GM11168 (cell line): ENCODE results near the gene MYL6.

Experiments
- in situ Hi-C: fragments of 300-500 bp; cut with MboI; formaldehyde crosslinking; loops from one replicate; pipeline ENCODE4 v1.12.0; 2022; ENCODE audit warnings: low sequenced_read_pairs; ENCODE audit not compliant: unreplicated experiment

The MYL6 gene

GRCh38 chr12:56128670-56129205 lies 29.4 kb upstream of the MYL6 start:
- in situ Hi-C loops = no loop called here

GRCh38 chr12:56129206-56129941 lies 28.8 kb upstream of the MYL6 start:
- in situ Hi-C loops = no loop called here

DNA sequence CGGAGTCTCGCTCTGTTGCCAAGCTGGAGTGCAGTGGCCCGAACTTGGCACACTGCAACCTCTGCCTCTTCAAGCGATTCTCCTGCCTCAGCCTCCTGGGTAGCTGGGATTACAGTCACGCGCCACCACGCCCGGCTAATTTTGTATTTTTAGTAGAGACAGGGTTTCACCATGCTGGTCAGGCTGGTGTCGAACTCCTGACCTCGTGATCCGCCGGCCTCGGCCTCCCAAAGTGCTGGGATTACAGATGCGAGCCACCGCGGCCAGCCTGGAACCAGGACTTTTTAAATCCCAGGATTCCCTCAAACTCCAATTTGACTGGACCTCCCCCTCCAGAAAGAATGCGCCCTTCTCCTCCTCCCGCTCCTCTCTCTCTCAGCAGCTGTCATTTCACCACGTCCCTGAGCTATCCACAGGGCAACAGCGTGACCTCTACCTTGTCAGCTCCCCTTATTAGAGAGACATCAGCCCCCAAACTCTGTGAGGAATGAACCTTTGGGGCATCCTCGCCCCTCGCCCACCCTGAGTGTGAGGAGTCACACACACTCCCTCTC lies 28.1 kb upstream of the MYL6 start:
- in situ Hi-C loops = no loop called here

DNA sequence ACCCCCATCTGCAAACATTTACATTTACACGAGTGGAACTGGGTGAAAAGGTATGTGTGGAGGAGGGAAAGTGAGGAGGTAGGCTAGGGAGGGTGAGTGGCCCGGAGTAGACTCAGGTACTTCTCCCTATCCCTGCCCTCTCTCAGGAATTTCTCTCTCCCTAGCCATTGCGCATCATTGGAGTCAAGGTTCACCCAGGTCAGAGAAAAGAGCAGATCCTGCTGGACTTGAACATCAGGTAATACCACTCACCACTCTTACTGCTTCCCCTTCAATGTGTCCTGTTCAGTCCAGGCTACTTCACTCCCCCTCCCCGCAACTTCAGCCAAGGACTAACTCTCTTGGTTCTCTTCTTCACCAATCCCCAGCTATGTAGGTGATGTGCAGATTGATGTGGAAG lies 27.3 kb upstream of the MYL6 start:
- in situ Hi-C loops = no loop called here

DNA sequence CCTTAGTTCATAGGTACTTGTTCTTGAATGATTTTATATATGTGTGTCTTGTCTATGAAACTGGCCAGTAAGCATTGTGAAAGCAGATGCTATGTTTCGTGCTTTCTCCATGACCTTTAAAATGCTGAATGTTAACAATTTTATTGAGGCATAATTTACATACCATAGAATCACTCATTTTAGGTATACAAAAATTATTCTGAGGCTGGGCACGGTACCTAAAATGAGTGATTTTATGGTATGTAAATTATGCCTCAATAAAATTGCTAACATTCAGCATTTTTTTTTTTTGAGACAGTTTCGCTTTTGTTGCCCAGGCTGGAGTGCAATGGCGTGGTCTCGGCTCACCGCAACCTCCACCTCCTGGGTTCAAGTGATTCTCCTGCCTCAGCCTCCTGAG lies 23.3 kb upstream of the MYL6 start:
- in situ Hi-C loops = no loop called here

- in situ Hi-C loops = no loop called here
These were observed 20.1 kb upstream of the MYL6 start for GRCh38 chr12:56137853-56138571.

GRCh38 chr12:56141946-56142784 lies 16.0 kb upstream of the MYL6 start:
- in situ Hi-C loops = no loop called here

DNA sequence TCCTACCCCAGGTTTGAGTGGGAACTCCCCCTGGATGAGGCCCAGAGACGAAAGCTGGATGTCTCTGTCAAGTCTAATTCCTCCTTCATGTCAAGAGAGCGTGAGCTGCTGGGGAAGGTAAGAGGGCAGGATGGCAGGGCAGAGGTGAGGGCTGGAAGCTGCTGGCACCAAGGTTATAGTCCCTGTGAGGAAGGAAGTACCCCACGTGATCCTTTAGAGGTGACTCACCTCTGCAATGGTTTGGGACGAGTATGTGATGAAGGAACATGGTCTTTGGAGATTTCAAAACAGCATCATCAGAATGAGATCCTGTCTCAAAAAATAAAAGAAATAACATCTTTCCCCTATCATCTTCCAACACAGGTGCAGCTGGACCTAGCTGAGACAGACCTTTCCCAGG lies 14.9 kb upstream of the MYL6 start:
- in situ Hi-C loops = no loop called here

- in situ Hi-C loops = no loop called here
These were observed 14.3 kb upstream of the MYL6 start for GRCh38 chr12:56143870-56144269.

DNA sequence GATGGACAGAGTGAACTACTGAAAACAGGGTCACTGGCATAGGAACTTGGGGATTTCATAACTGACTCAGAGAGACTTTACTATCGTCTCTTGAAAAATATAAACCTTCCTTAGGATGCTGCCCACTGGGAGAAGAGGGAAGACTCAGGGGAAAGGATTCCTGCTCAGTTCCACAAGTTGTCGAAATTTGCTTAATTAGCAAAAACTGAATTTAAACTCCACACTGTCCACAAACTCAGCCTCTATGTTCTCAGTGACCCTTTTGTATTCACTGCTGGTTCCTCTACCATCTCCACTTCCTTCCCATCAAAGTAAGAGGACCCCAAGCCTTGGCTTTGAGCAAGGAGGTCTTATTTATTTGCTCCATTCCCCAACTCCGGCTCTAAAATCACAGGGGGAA lies 12.9 kb upstream of the MYL6 start:
- in situ Hi-C loops = no loop called here

- in situ Hi-C loops = no loop called here
These were observed 11.4 kb upstream of the MYL6 start for GRCh38 chr12:56146492-56147460.

DNA sequence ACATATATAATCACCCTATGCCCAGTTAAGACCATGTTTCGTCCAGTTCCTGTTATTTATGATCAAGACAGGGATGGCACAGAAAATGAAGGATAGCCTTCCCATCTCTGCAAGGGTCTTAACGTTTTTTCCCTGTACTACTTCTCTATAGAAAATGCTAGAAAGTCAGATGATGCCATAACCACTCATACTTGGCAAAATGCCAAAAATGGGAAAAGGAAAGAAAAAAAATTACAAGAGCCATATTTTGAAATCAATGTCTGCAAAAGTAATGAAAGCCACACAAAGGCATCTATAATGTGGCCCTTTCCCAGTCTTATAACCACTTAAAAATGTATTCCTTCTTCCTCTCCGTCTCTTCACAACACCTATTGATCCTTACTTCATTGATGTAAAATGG lies 7.6 kb upstream of the MYL6 start:
- in situ Hi-C loops = no loop called here

DNA sequence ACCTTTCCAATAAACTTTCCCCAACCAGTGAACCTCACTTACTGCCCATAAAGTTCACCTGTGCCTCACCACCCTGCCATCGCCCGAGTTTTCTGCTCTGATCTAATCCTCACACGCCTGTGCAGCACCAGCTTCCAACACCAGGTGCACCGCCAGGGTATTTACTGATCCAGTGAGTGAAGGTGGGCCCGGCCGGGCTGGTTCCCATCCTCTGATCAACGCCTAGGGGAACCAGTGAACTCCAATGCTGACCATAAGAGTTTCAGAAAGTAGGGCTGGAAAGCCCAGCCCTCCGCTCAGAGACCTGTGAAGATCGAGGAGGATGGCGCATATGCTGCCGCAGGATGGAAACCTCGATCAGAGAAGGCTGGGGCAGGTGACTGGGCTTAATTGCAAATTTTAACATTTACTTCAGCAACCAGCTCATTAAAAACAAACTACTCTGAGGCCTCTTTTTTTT lies 6.5 kb upstream of the MYL6 start:
- in situ Hi-C loops = no loop called here

DNA sequence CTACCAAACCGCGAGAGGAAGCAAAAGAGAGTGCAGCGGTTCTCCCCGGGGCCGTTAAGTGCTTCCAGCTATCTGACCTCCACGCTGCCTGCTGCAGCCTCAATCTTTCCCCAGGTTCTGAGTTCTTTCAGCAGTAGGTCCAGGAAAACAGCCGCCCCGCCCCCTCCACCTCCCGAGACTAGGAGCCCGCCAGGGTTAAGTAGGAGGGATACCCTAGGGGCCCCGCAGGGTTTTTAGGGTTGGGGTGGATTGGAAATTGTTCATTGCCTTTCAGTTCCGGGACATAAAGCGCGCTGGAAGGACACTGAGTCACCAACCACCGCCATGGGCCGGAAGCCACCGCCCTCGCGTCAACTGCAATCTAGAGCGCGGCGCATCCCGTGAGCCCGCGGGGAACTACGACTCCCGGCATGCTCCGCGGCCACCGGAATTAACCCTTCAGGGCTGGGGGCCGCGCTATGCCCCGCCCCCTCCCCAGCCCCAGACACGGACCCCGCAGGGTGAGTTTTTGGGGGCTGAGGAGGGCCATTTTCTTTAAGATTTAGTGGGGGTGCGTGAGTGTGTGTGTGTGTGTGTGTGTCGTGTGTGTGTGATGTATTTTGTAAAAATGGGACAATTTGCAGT lies 5.9 kb upstream of the MYL6 start, which contains the start of gene MYL6B:
Gene MYL6B (plus strand): TSS at position 456 of the 624 bp plus-strand sequence. CDS start 1,332 bp downstream, outside the sequence.
- in situ Hi-C loops = no loop called here

DNA sequence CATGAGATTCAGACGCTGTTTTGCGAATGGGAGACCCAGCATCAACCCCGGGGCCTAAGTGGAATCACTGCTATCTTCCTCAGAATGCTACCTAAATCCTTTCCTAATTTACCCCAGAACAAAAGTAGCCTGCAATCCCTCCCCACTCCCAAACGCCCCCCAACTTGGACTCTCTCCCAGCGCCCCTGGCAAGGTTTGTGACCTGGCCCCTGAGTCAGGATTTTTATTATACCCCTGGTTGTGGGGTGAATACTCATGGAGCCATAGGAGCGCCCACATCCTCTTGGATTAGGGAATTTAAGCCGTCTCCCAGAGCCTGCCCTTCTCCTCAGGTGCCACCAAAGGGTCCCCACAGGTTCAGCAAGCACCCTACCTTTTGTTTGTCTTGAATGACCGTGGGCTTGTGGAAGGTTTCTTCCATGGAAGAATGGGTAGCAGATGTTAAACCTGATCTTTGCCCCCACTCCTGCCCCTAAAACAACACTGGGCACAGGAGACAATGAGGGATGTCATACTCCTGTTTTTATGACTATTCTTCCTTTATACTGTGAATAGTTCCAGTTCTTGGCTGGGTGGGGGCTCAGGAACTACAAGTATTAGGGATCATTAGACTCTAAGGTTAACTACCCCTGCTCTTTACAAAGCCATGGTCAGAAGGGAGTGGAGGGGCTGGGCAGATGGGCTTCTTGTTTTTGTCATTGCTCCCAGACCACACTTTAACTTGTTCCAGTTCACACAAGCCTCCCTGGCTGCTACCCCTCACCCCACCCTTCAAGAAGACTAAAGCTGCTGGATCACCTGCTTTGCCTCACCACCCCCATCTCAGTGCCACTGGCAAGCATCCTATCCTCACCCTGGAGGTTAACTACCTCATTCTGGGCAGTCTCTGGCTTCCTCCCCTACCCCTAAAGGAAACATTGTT lies 5.1 kb upstream of the MYL6 start:
- in situ Hi-C loops = no loop called here

GRCh38 chr12:56153678-56154065 lies 4.5 kb upstream of the MYL6 start:
- in situ Hi-C loops = no loop called here

DNA sequence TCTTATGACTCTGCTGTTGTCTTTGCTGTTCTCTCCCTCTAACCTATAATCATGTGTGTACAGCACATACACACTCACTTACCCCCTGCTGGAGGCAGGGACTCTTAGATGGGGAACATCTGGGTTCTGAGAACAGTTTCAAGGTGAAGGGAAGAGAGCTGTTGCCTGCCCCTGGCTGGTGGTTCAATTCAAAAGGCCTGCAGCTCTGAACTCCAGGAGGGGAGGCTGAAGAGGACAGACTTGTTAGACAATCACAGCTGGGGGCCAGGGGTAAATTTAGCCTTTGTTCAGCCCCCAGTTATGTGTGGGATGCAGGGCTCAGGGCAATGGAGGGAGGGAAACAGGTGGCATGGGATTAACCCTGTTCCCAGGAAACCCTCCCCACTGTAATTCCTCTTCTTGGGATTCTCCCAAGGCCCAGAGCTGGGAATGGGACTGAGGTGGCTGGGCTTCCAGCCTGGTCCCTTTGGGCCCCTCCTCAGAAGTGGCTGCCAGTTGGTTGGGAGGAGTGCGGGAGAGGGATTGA lies 3.9 kb upstream of the MYL6 start:
- in situ Hi-C loops = no loop called here
